Transverse colon (tissue), 4 donors: ENCODE results near the gene LMO7. TPM values are rescaled to one million over a fixed set of nuclear protein-coding genes. Genes with fewer than 3 reads are reported as not detected.

ENCODE experiments used
- DNase-seq: peaks from one replicate; pipeline ENCODE4 v3.0.0-alpha.2; 2019
- H3K27ac ChIP-seq, 4 donors: fragments of 200-600 bp; sonication (generic); 2 replicates each; pipeline ENCODE4 v1.5.1; 2016 to 2018; ENCODE audit warnings: inconsistent platforms in 4 of 4
- H3K27me3 ChIP-seq: fragments of 200-600 bp; sonication (generic); 2 replicates; pipeline ENCODE4 v1.5.1; 2017; ENCODE audit warnings: inconsistent platforms
- H3K36me3 ChIP-seq, 4 donors: fragments of 200-600 bp; sonication (generic); 2 replicates each; pipeline ENCODE4 v1.5.1; 2017 to 2019; ENCODE audit warnings: inconsistent platforms in 4 of 4
- H3K4me1 ChIP-seq, 4 donors: fragments of 200-600 bp; sonication (generic); 2 replicates each; pipeline ENCODE4 v1.5.1; 2017 to 2020; ENCODE audit warnings: inconsistent platforms in 4 of 4
- H3K4me3 ChIP-seq, 4 donors: fragments of 200-600 bp; sonication (generic); 1 replicate in 1 of 4; 2 replicates in 3 of 4; pipeline versions ENCODE4 v1.5.1 to v1.6.1; 2017 to 2019; ENCODE audit warnings: inconsistent platforms in 4 of 4
- H3K9me3 ChIP-seq, 2 donors: fragments of 200-600 bp; sonication (generic); 2 replicates each; pipeline ENCODE4 v1.5.1; 2017 to 2019; ENCODE audit warnings: inconsistent platforms in 2 of 2
- CTCF ChIP-seq, 5 experiments: fragments of 200-600 bp in 3 of 5; fragments of 450-650 bp in 2 of 5; sonication (generic) in 3 of 5; IDR thresholded peaks; 1 replicate in 2 of 5; 2 replicates in 3 of 5; pipeline ENCODE4 v1.5.1; 2016 to 2017; ENCODE audit warnings: antibody characterized with exemption in 5 of 5, inconsistent platforms in 3 of 5, mild to moderate bottlenecking in 2 of 5, moderate library complexity in 1 of 5
- EP300 ChIP-seq: sonication (generic); formaldehyde crosslinking; IDR thresholded peaks from one replicate; pipeline ENCODE4 v1.6.1; 2017; ENCODE audit warnings: antibody characterized with exemption, low read depth
- POLR2A ChIP-seq: fragments of 450-650 bp; IDR thresholded peaks from one replicate; pipeline ENCODE4 v1.6.1; 2016; ENCODE audit warnings: antibody characterized with exemption, mild to moderate bottlenecking, moderate library complexity
- POLR2AphosphoS5 ChIP-seq, 3 donors: sonication (generic); formaldehyde crosslinking; IDR thresholded peaks; one replicate each; pipeline ENCODE4 v1.6.1; 2016; ENCODE audit warnings: antibody characterized with exemption in 3 of 3
- WGBS, 2 donors: methylation state at CpG; one replicate each; pipeline ENCODE4 v1.1.5; 2018; ENCODE audit warnings: low coverage in 1 of 2; 5-methylcytosine and 5-hydroxymethylcytosine counted together
- in situ Hi-C, 4 donors: fragments of 200-750 bp; cut with MboI; loops; one replicate each; pipeline versions ENCODE4 v1.15.0 to v1.15.1; 2017; ENCODE audit warnings: low sequenced_read_pairs in 3 of 4, low pct_ligation_motif_present in 1 of 4, low pct_unique_long_range_greater_than_20kb in 1 of 4
- intact Hi-C: fragments of 100-400 bp; cut with DNase I; formaldehyde crosslinking; loops from one replicate; pipeline ENCODE4 v1.15.1; 2023; ENCODE audit warnings: low total_unique reads
- total RNA-seq, 4 donors: library from RNA; depleted of rRNA; stranded (reverse); fragments of >200 nt; gene quantifications; one replicate each; pipeline ENCODE4 v1.1.0, GENCODE V29; 2016

The LMO7 gene
- total RNA-seq, 4 donors from 2014 or later, result 82.6 to 304 (median 190) TPM

- no peak for TF ChIP-seq POLR2AphosphoS5 (IDR thresholded peaks at IDR 0.05)
- no peak for TF ChIP-seq POLR2A
- TF ChIP-seq CTCF (IDR thresholded peaks at IDR 0.05), result no peak
- TF ChIP-seq EP300, result no peak
- Histone ChIP-seq H3K27me3 (no peaks in the 10 kb centered on the region), H3K4me3 (no peak overlapping the region), H3K9me3 (no peaks in the 10 kb centered on the region), H3K36me3 (no peaks in the 10 kb centered on the region), H3K27ac (no peak overlapping the region), H3K4me1 (no peaks in the 10 kb centered on the region)
- no peak for DNase-seq
- intact Hi-C loops (no loop called here), in situ Hi-C loops (no loop called here)
Observed at GRCh38 chr13:75643693-75644092, 7.6 kb downstream of the LMO7 start.

GRCh38 chr13:75645141-75645540, 9.0 kb downstream of the LMO7 start:
- in situ Hi-C loops (no loop called here), intact Hi-C loops (no loop called here)
- Histone ChIP-seq H3K4me3 (no peak overlapping the region), H3K9me3 (no peaks in the 10 kb centered on the region), H3K4me1 (no peaks in the 10 kb centered on the region), H3K27me3 (no peaks in the 10 kb centered on the region), H3K27ac (no peak overlapping the region), H3K36me3 (no peaks in the 10 kb centered on the region)
- 96% methylated on average over 2 to 3 of the region's 3 CpGs for WGBS, 2 donors
- TF ChIP-seq POLR2AphosphoS5 (IDR thresholded peaks at IDR 0.05), result no peak
- DNase-seq, result no peak

GRCh38 chr13:75647126-75647784, 11.1 kb downstream of the LMO7 start:
- H3K4me3 ChIP-seq, result no peak overlapping the region
- TF ChIP-seq POLR2AphosphoS5 (IDR thresholded peaks at IDR 0.05) (no peak), EP300 (no peak)
- H3K36me3 ChIP-seq, result no peaks in the 10 kb centered on the region
- no peaks in the 10 kb centered on the region for H3K27me3 ChIP-seq
- intact Hi-C loops, result no loop called here
- no peak for DNase-seq
- in situ Hi-C loops, result no loop called here
- H3K9me3 ChIP-seq, result no peaks in the 10 kb centered on the region
- no peaks in the 10 kb centered on the region for H3K4me1 ChIP-seq
- 71 to 80% methylated on average over 1 of the region's 1 CpG for WGBS, 2 donors
- H3K27ac ChIP-seq, result no peak overlapping the region

GRCh38 chr13:75648446-75648845, 12.3 kb downstream of the LMO7 start:
- Histone ChIP-seq H3K36me3 (no peaks in the 10 kb centered on the region), H3K27ac (no peak overlapping the region), H3K4me3 (no peak overlapping the region), H3K9me3 (no peaks in the 10 kb centered on the region), H3K27me3 (no peaks in the 10 kb centered on the region), H3K4me1 (no peaks in the 10 kb centered on the region)
- no peak for TF ChIP-seq EP300
- no peak for TF ChIP-seq POLR2AphosphoS5 (IDR thresholded peaks at IDR 0.05)
- no peak for TF ChIP-seq POLR2A
- no peak for TF ChIP-seq CTCF (IDR thresholded peaks at IDR 0.05)
- intact Hi-C loops (no loop called here), in situ Hi-C loops (no loop called here)
- no peak for DNase-seq
- 97% methylated on average over 2 of the region's 2 CpGs for WGBS, 2 donors

GRCh38 chr13:75651013-75651412, 14.9 kb downstream of the LMO7 start:
- intact Hi-C loops, result no loop called here
- no peaks in the 10 kb centered on the region for H3K9me3 ChIP-seq
- in situ Hi-C loops, result no loop called here
- no peaks in the 10 kb centered on the region for H3K36me3 ChIP-seq
- TF ChIP-seq POLR2AphosphoS5 (IDR thresholded peaks at IDR 0.05) (no peak), CTCF (IDR thresholded peaks at IDR 0.05) (no peak), POLR2A (no peak), EP300 (no peak)
- no peak overlapping the region for H3K27ac ChIP-seq
- H3K4me3 ChIP-seq, result no peak overlapping the region
- 67 to 89% methylated on average over 1 to 2 of the region's 2 CpGs for WGBS, 2 donors
- no peaks in the 10 kb centered on the region for H3K4me1 ChIP-seq
- no peak for DNase-seq
- H3K27me3 ChIP-seq, result no peaks in the 10 kb centered on the region
